ENCODE measurements around the gene MEGF9. TPM values are rescaled to one million over a fixed set of nuclear protein-coding genes. Genes with fewer than 3 reads are reported as not detected.

The MEGF9 gene
- total RNA-seq, 1 donor from 2014 or later = 23.4 TPM

DNA sequence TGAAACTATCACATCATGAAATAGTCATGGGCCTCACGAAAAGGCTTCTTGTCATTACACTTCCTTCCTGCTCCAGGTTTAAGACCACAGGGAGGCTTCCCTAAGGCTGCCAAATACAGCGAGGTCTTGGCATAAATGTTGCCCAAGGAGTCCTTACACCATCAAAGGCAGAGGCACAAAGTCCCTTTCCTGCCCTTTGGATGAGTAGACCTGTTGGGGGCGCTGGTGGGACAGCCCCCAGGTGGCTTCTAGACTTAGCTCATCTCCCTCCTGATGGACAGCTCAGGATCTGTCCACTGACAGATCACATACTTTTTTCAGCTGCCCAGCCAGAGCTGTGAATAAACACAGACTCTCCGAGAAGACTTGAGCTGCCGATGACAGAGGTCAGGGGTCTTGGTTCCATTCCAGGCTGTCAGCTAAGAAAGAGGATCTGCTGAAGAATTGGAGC is 15.5 kb upstream of the MEGF9 start:
- Mint-ChIP-seq H3K9me3 (ENCODE audit: low read depth) (no peaks in the 10 kb centered on the region), H3K4me1 (ENCODE audit: low read depth) (peaks cover 15% of the 10 kb centered on the region), H3K36me3 (ENCODE audit: insufficient read depth) (no peaks in the 10 kb centered on the region), H3K27ac (no peak overlapping the region), H3K27me3 (peaks cover 9% of the 10 kb centered on the region), H3K4me3 (ENCODE audit: low read depth) (no peak overlapping the region)
- TF ChIP-seq, protein P1, sequence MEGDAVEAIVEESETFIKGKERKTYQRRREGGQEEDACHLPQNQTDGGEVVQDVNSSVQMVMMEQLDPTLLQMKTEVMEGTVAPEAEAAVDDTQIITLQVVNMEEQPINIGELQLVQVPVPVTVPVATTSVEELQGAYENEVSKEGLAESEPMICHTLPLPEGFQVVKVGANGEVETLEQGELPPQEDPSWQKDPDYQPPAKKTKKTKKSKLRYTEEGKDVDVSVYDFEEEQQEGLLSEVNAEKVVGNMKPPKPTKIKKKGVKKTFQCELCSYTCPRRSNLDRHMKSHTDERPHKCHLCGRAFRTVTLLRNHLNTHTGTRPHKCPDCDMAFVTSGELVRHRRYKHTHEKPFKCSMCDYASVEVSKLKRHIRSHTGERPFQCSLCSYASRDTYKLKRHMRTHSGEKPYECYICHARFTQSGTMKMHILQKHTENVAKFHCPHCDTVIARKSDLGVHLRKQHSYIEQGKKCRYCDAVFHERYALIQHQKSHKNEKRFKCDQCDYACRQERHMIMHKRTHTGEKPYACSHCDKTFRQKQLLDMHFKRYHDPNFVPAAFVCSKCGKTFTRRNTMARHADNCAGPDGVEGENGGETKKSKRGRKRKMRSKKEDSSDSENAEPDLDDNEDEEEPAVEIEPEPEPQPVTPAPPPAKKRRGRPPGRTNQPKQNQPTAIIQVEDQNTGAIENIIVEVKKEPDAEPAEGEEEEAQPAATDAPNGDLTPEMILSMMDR (IDR thresholded peaks at IDR 0.05; ENCODE audit: unreplicated experiment) = no peak
- no peak for DNase-seq (ENCODE audit: low spot score, unreplicated experiment)

DNA sequence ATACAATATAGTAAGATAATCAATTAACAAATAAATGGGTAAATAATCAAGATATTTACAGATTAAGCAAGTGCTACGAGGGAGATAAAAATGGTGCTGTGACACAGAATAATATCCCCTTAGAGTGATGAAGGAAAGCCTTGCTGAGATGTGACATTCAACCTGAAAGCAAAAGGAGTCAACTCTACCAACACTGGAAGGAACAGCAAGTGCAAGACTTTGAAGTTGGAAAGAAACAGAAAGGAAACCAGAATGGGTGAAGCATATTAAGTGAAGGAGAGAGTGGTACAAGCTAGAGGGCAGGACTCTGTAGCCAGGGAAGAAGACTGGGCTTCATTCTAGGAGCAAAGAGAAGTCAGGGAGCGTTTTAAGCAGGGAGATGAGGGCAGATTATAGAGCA is 12.2 kb upstream of the MEGF9 start:
- H3K4me1 Mint-ChIP-seq (ENCODE audit: low read depth) = peaks cover 10% of the 10 kb centered on the region
- no peaks in the 10 kb centered on the region for H3K36me3 Mint-ChIP-seq (ENCODE audit: insufficient read depth)

DNA sequence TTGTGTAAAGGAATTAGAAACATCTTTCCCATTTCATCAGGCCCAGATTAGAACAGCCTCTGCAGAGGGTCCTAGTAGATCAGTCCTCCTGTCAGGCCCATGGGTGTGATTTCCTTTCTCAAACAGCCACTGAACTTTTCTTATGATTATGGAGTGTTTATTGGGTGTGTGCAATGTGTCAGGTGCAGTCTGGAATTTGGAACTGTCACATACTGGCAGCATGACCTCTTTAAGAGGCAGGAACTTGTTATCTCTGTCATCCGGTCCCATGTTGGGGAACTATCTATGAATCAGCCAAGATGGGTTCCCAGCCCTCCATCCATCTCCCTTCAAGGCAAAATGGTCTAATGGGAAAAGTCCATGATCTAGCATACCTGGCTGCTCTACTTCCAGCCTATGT is 11.6 kb upstream of the MEGF9 start:
- Mint-ChIP-seq H3K4me3 (ENCODE audit: low read depth) (no peak overlapping the region), H3K27me3 (peaks cover 9% of the 10 kb centered on the region), H3K4me1 (ENCODE audit: low read depth) (peaks cover 6% of the 10 kb centered on the region), H3K9me3 (ENCODE audit: low read depth) (no peaks in the 10 kb centered on the region), H3K36me3 (ENCODE audit: insufficient read depth) (no peaks in the 10 kb centered on the region), H3K27ac (no peak overlapping the region)
- TF ChIP-seq, protein P1 (IDR thresholded peaks at IDR 0.05; ENCODE audit: unreplicated experiment) = no peak
- no peak for DNase-seq (ENCODE audit: low spot score, unreplicated experiment)

More for the DNA sequence above, 12.2 kb upstream of the MEGF9 start:
- TF ChIP-seq, protein P1 (IDR thresholded peaks at IDR 0.05; ENCODE audit: unreplicated experiment) = no peak
- H3K27ac Mint-ChIP-seq = no peak overlapping the region
- no peaks in the 10 kb centered on the region for H3K9me3 Mint-ChIP-seq (ENCODE audit: low read depth)
- no peak for DNase-seq (ENCODE audit: low spot score, unreplicated experiment)
- no peak overlapping the region for H3K4me3 Mint-ChIP-seq (ENCODE audit: low read depth)
- H3K27me3 Mint-ChIP-seq = peaks cover 9% of the 10 kb centered on the region

DNA sequence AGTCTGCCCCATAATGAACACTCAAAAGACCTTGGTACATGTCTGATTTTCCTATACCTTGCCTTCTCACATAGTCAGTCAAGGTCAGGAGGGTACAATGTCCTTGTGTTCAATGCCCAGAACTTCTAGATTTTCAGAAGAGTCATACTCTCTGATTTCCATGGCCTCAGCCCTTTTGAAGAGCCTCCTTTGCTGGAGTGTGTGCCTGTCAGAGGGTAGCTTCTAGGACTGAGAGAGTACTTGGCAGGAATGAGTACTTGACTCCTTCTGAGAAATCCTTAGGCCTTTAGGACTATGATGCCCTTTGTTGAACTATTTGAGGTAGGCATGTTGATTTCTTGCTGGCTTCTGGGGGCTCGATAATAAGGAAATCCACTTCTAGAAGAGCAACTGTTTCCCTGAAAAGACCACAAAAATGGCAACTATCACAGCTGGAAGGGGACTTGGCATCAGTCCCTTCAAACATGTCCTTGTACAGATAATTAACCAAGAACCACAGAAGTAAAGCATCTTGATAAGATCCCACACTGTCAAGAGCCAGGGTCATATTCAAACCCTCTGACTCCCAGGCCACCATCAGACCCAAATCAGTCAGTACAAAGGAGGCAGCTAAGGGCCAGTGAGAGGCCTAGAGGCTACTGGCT is 10.6 kb upstream of the MEGF9 start:
- no peaks in the 10 kb centered on the region for H3K36me3 Mint-ChIP-seq (ENCODE audit: insufficient read depth)
- no peak for DNase-seq (ENCODE audit: low spot score, unreplicated experiment)
- H3K27ac Mint-ChIP-seq = no peak overlapping the region
- H3K4me1 Mint-ChIP-seq (ENCODE audit: low read depth) = no peaks in the 10 kb centered on the region
- no peaks in the 10 kb centered on the region for H3K9me3 Mint-ChIP-seq (ENCODE audit: low read depth)
- no peak overlapping the region for H3K4me3 Mint-ChIP-seq (ENCODE audit: low read depth)
- TF ChIP-seq, protein P1 (IDR thresholded peaks at IDR 0.05; ENCODE audit: unreplicated experiment) = no peak
- peaks cover 9% of the 10 kb centered on the region for H3K27me3 Mint-ChIP-seq

DNA sequence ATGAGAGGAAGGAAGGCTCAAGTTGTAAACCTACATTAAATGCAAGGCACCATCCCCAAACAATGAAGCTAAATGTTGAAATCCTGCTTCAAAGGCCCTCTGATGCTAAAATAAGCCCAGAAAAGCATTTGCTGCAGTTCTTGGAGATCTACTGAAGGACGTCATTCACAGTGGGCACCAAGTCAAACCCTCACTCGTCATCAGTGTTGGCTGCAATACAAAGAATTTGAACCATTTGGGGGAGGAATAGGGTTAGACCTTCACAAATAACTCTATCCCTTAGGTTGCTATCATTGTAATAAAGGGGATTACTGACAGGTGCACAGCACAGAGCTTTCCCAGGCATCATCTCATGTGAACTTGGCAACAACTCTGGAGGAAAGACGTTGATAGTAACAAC is 9.3 kb upstream of the MEGF9 start:
- no peak overlapping the region for H3K27ac Mint-ChIP-seq

More for the DNA sequence above, 9.3 kb upstream of the MEGF9 start:
- no peaks in the 10 kb centered on the region for H3K36me3 Mint-ChIP-seq (ENCODE audit: insufficient read depth)
- TF ChIP-seq, protein P1 (IDR thresholded peaks at IDR 0.05; ENCODE audit: unreplicated experiment) = no peak
- DNase-seq (ENCODE audit: low spot score, unreplicated experiment) = no peak
- H3K27me3 Mint-ChIP-seq = peaks cover 9% of the 10 kb centered on the region
- H3K4me3 Mint-ChIP-seq (ENCODE audit: low read depth) = no peak overlapping the region
- no peaks in the 10 kb centered on the region for H3K9me3 Mint-ChIP-seq (ENCODE audit: low read depth)
- H3K4me1 Mint-ChIP-seq (ENCODE audit: low read depth) = no peaks in the 10 kb centered on the region
